Astrocyte (in vitro differentiated cells and primary cell): Measurements from ENCODE around the gene SLC22A13. TPM values are rescaled to one million over a fixed set of nuclear protein-coding genes. Genes with fewer than 3 reads are reported as not detected.

ENCODE experiments used
- DNase-seq: peaks from one replicate; pipeline ENCODE4 v3.0.0-alpha.2; 2010; ENCODE audit warnings: low read depth
- FAIRE-seq: peaks from 2 replicates; lab custom pipeline; 2011; peaks lifted over from hg19 to GRCh38; lab: Jason Lieb, UNC
- H2AFZ ChIP-seq: 2 replicates; pipeline ENCODE4 v1.6.0; 2012; ENCODE audit warnings: low read depth, low read length, inconsistent platforms
- H3K27ac ChIP-seq: 2 replicates; pipeline ENCODE4 v1.5.1; 2011; ENCODE audit warnings: low read depth, low read length, inconsistent platforms
- H3K27me3 ChIP-seq: 2 replicates; pipeline ENCODE4 v1.6.0; 2011; ENCODE audit warnings: low read length, inconsistent platforms; ENCODE audit not compliant: insufficient read depth
- H3K36me3 ChIP-seq: 2 replicates; pipeline ENCODE4 v1.5.1; 2011; ENCODE audit warnings: low read length, inconsistent platforms; ENCODE audit not compliant: insufficient read depth
- H3K4me1 ChIP-seq: 2 replicates; pipeline ENCODE4 v1.5.1; 2011; ENCODE audit warnings: low read length, inconsistent platforms; ENCODE audit not compliant: insufficient read depth
- H3K4me2 ChIP-seq: 2 replicates; pipeline ENCODE4 v1.6.0; 2012; ENCODE audit warnings: low read length, inconsistent platforms
- H3K4me3 ChIP-seq: 2 replicates; pipeline ENCODE4 v1.5.1; 2011; ENCODE audit warnings: low read depth, mild to moderate bottlenecking, low read length, inconsistent platforms; ENCODE audit not compliant: insufficient read depth
- H3K79me2 ChIP-seq: 2 replicates; pipeline ENCODE4 v1.6.0; 2012; ENCODE audit warnings: mild to moderate bottlenecking, low read length, inconsistent platforms; ENCODE audit not compliant: insufficient read depth
- H3K9ac ChIP-seq: 2 replicates; pipeline ENCODE4 v1.6.0; 2012; ENCODE audit warnings: mild to moderate bottlenecking, low read length, inconsistent platforms
- H3K9me3 ChIP-seq: 2 replicates; pipeline ENCODE4 v1.5.1; 2012; ENCODE audit warnings: low read depth, mild to moderate bottlenecking, low read length, inconsistent platforms; ENCODE audit not compliant: insufficient read depth
- H4K20me1 ChIP-seq: 2 replicates; pipeline ENCODE4 v1.6.0; 2012; ENCODE audit warnings: low read length, inconsistent platforms; ENCODE audit not compliant: insufficient read depth
- H3K27ac Mint-ChIP-seq: one replicate; pipeline ENCODE4 v1.8.0; 2021; ENCODE audit warnings: mild to moderate bottlenecking, mixed read lengths; ENCODE audit not compliant: unreplicated experiment
- H3K27me3 Mint-ChIP-seq: one replicate; pipeline ENCODE4 v1.8.0; 2021; ENCODE audit warnings: low read depth, mixed read lengths; ENCODE audit not compliant: unreplicated experiment
- H3K36me3 Mint-ChIP-seq: one replicate; pipeline ENCODE4 v1.8.0; 2021; ENCODE audit warnings: low read depth, mixed read lengths; ENCODE audit not compliant: unreplicated experiment
- H3K4me1 Mint-ChIP-seq: one replicate; pipeline ENCODE4 v1.8.0; 2021; ENCODE audit warnings: low read depth, mixed read lengths; ENCODE audit not compliant: unreplicated experiment
- H3K4me3 Mint-ChIP-seq: one replicate; pipeline ENCODE4 v1.8.0; 2021; ENCODE audit warnings: mild to moderate bottlenecking, moderate library complexity, mixed read lengths; ENCODE audit not compliant: unreplicated experiment
- H3K9me3 Mint-ChIP-seq: one replicate; pipeline ENCODE4 v1.8.0; 2021; ENCODE audit warnings: mild to moderate bottlenecking, mixed read lengths; ENCODE audit not compliant: unreplicated experiment
- CTCF ChIP-seq: IDR thresholded peaks from 2 replicates; pipeline ENCODE4 v1.5.1; 2011; ENCODE audit warnings: low read depth, mild to moderate bottlenecking, inconsistent platforms, low read length, moderate library complexity; ENCODE audit not compliant: insufficient read depth
- EZH2 ChIP-seq: IDR thresholded peaks from 2 replicates; pipeline ENCODE4 v1.6.1; 2012; ENCODE audit warnings: mild to moderate bottlenecking, low read length, inconsistent platforms; ENCODE audit not compliant: insufficient read depth
- total RNA-seq: library from RNA; stranded (reverse); gene quantifications from 2 replicates; pipeline ENCODE4 v1.2.1, GENCODE V29; 2021

The SLC22A13 gene
- total RNA-seq, 1 donor from 2014 or later = 1.8 TPM

GRCh38 chr3:38264353-38264771, 1.2 kb upstream of the SLC22A13 start:
- Histone ChIP-seq H3K4me1 (no peaks in the 10 kb centered on the region), H3K4me2 (no peak overlapping the region), H4K20me1 (peaks cover 15% of the 10 kb centered on the region), H2AFZ (no peak overlapping the region), H3K27me3 (no peaks in the 10 kb centered on the region), H3K9ac (no peak overlapping the region), H3K9me3 (no peaks in the 10 kb centered on the region), H3K36me3 (no peaks in the 10 kb centered on the region), H3K4me3 (no peak overlapping the region), H3K79me2 (no peaks in the 10 kb centered on the region), H3K27ac (no peak overlapping the region)
- Mint-ChIP-seq H3K9me3 (peaks cover 2% of the 10 kb centered on the region), H3K4me1 (peaks cover 34% of the 10 kb centered on the region), H3K4me3 (no peak overlapping the region), H3K27me3 (no peaks in the 10 kb centered on the region), H3K36me3 (peaks cover 25% of the 10 kb centered on the region), H3K27ac (no peak overlapping the region)
- no peak for TF ChIP-seq CTCF
- no peak for TF ChIP-seq EZH2
- no peak for FAIRE-seq
- no peak for DNase-seq

- no peaks in the 10 kb centered on the region for H3K36me3 ChIP-seq
- peaks cover 25% of the 10 kb centered on the region for H3K36me3 Mint-ChIP-seq
- H3K9ac ChIP-seq = no peak overlapping the region
- TF ChIP-seq CTCF (no peak), EZH2 (no peak)
- no peaks in the 10 kb centered on the region for H3K4me1 ChIP-seq
- no peak overlapping the region for H3K4me3 Mint-ChIP-seq
- DNase-seq (no peak), FAIRE-seq (no peak)
- H3K4me3 ChIP-seq = no peak overlapping the region
- no peak overlapping the region for H3K27ac ChIP-seq
- H3K27ac Mint-ChIP-seq = no peak overlapping the region
- no peaks in the 10 kb centered on the region for H3K9me3 ChIP-seq
- H3K79me2 ChIP-seq = no peaks in the 10 kb centered on the region
- no peak overlapping the region for H3K4me2 ChIP-seq
- H3K27me3 ChIP-seq = no peaks in the 10 kb centered on the region
- H4K20me1 ChIP-seq = peaks cover 15% of the 10 kb centered on the region
- H2AFZ ChIP-seq = no peak overlapping the region
- H3K27me3 Mint-ChIP-seq = no peaks in the 10 kb centered on the region
- H3K4me1 Mint-ChIP-seq = peaks cover 30% of the 10 kb centered on the region
- H3K9me3 Mint-ChIP-seq = peaks cover 2% of the 10 kb centered on the region
Measured at GRCh38 chr3:38264779-38265178, 833 bp upstream of the SLC22A13 start.

GRCh38 chr3:38266810-38267209, 1.2 kb downstream of the SLC22A13 start:
- Histone ChIP-seq H4K20me1 (peaks cover 10% of the 10 kb centered on the region), H3K4me3 (no peak overlapping the region), H3K79me2 (no peaks in the 10 kb centered on the region), H3K27me3 (no peaks in the 10 kb centered on the region), H3K9me3 (no peaks in the 10 kb centered on the region), H2AFZ (no peak overlapping the region), H3K4me2 (no peak overlapping the region), H3K36me3 (no peaks in the 10 kb centered on the region), H3K27ac (no peak overlapping the region), H3K4me1 (no peaks in the 10 kb centered on the region), H3K9ac (no peak overlapping the region)
- H3K36me3 Mint-ChIP-seq = peaks cover 28% of the 10 kb centered on the region
- no peak overlapping the region for H3K27ac Mint-ChIP-seq
- no peak for FAIRE-seq
- no peak overlapping the region for H3K4me3 Mint-ChIP-seq
- H3K27me3 Mint-ChIP-seq = no peaks in the 10 kb centered on the region
- no peak for DNase-seq
- TF ChIP-seq EZH2 = no peak
- no peak for TF ChIP-seq CTCF
- peaks cover under 1% of the 10 kb centered on the region for H3K9me3 Mint-ChIP-seq
- H3K4me1 Mint-ChIP-seq = peaks cover 22% of the 10 kb centered on the region
